AG10803 (cell line): ENCODE measurements around the gene RDH14.

Experiments
- DNase-seq: peaks from one replicate; pipeline ENCODE4 v3.0.0; 2010; ENCODE audit warnings: low read depth
- H3K4me3 ChIP-seq: 2 replicates; pipeline ENCODE4 v1.5.1; 2011; ENCODE audit warnings: mild to moderate bottlenecking, low read length, control low read depth
- TF ChIP-seq, protein P1 (sequence below): conservative IDR thresholded peaks from 2 replicates; pipeline ENCODE4 v1.5.1; 2011; ENCODE audit warnings: mild to moderate bottlenecking, low read length, control low read depth, inconsistent platforms

RDH14 gene

DNA sequence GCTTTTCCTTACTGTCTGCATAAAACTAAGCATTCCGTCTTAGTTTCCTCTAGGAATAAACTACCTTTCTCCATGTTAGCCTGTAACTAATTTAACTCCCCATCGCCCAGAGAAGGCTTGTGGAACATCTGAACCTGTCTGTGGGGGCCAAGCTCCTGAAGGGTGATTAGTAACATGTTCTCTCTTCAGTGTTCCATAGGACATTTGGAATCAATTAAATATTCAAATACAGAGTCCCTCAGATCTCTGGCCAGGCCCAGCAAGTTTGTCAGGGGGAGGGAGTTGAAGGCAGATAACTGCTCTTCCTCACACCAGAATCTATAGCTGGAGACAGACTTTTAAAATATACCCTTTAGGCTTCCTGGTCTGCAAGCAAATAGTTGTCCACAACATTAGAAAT, 8.8 kb downstream of the RDH14 start:
- H3K4me3 ChIP-seq: no peak overlapping the region
- DNase-seq: peak; percentile 19
- TF ChIP-seq, protein P1, sequence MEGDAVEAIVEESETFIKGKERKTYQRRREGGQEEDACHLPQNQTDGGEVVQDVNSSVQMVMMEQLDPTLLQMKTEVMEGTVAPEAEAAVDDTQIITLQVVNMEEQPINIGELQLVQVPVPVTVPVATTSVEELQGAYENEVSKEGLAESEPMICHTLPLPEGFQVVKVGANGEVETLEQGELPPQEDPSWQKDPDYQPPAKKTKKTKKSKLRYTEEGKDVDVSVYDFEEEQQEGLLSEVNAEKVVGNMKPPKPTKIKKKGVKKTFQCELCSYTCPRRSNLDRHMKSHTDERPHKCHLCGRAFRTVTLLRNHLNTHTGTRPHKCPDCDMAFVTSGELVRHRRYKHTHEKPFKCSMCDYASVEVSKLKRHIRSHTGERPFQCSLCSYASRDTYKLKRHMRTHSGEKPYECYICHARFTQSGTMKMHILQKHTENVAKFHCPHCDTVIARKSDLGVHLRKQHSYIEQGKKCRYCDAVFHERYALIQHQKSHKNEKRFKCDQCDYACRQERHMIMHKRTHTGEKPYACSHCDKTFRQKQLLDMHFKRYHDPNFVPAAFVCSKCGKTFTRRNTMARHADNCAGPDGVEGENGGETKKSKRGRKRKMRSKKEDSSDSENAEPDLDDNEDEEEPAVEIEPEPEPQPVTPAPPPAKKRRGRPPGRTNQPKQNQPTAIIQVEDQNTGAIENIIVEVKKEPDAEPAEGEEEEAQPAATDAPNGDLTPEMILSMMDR: no peak

DNA sequence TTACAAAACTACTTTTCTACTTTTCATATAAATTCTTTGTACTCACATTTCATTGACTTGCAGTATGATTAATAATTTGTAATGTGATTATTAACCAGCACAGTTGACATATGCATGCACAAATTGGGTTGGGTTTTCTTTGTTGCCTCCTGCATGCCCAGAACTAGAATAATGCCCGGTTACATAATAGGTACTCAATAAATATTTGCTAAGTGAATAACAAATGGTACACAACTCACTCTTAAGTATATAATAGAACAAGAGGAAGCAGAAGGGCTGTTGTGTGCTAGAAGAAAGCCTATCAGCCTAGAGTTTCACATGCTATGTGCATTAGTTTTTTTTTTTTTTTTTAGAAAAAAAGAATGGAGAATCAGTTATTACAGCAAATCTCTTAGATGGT, 9.3 kb downstream of the RDH14 start:
- no peak for DNase-seq
- H3K4me3 ChIP-seq: no peak overlapping the region
- TF ChIP-seq, protein P1: no peak

DNA sequence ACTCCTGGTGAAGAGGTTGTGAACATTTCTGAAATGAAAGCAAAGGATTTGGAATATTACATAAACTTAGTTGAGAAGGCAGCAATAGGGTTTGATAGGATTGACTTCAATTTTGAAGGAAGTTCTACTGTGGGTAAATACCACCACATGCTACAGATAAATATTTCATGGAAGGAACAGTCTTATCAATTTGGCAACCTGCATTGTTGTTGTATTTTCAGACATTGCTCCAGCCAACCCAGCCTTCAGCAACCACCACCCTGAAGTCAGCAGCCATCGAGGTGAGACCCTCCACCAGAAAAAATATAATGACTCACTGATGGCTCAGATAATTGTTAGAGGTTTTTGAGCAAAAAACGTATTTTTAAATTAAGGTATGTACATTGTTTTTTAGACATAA, 10.0 kb downstream of the RDH14 start:
- no peak for DNase-seq
- H3K4me3 ChIP-seq: no peak overlapping the region
- TF ChIP-seq, protein P1: no peak

- H3K4me3 ChIP-seq: no peak overlapping the region
- no peak for DNase-seq
- TF ChIP-seq, protein P1: no peak
These were observed 11.4 kb downstream of the RDH14 start for GRCh38 chr2:18549083-18549482.

- no peak overlapping the region for H3K4me3 ChIP-seq
- TF ChIP-seq, protein P1: no peak
- no peak for DNase-seq
These were observed 11.8 kb downstream of the RDH14 start for GRCh38 chr2:18548621-18549020.

DNA sequence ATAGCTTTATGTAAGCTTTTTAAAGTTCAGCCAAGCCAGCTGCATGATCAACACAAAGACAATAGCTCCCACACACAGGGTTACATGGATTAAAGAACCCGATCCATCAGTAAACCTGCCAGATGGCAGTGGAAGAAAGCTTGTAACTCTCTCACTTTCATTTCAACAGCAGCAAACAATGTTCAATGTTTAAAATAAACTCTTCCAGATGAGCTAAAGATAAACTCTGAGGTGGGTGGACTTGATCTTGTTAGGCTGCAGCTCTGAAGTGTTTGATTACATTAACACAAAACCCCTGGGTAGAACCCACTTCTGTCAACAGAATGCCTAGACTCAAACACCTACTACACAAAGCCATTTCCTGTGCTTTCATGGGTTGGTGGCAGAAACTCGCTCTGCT, 13.9 kb downstream of the RDH14 start:
- TF ChIP-seq, protein P1: no peak
- no peak overlapping the region for H3K4me3 ChIP-seq
- DNase-seq: no peak

DNA sequence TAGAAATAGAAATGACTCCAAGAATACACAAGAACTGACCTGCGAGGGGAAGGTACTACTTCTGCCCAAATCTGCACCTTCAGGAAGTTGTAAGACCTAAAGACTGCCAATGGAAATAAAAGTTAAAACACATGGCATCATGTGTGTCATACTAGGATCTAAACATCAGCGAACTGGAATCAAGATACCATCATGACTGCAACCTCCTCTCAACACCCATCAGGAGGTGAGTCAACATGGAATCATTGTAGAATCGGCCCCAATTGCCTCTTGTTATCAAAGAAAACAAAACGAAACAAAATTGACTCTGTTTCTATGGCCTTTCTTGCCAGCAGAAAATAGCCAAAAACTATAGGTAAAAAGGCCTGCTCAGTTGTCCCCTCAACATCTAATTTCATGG, 15.1 kb downstream of the RDH14 start:
- no peak overlapping the region for H3K4me3 ChIP-seq
- TF ChIP-seq, protein P1: no peak
- DNase-seq: peak; percentile 20
